Adipocyte (in vitro differentiated cells): ENCODE measurements around the gene CEACAM16.
"Not testable (repeated sequence)": the region's sequence is repeated elsewhere in the genome, so short reads cannot be mapped to it uniquely, and the experiment has no call there.

Experiments
- DNase-seq: peaks from one replicate; pipeline ENCODE4 v3.0.0-alpha.2; 2015; ENCODE audit warnings: low read depth
- H3K27me3 ChIP-seq: replicated peaks from 2 replicates; pipeline ENCODE4 v1.7.0; 2013; ENCODE audit warnings: mild to moderate bottlenecking, low read length, moderate library complexity; ENCODE audit not compliant: control insufficient read depth, insufficient read depth
- H3K36me3 ChIP-seq: 2 replicates; pipeline ENCODE4 v1.7.0; 2013; ENCODE audit warnings: low read length, mild to moderate bottlenecking, moderate library complexity; ENCODE audit not compliant: control insufficient read depth, insufficient read depth, severe bottlenecking
- H3K4me1 ChIP-seq: 2 replicates; pipeline ENCODE4 v1.7.0; 2013; ENCODE audit warnings: mild to moderate bottlenecking, low read length, moderate library complexity; ENCODE audit not compliant: control insufficient read depth, insufficient read depth
- H3K4me3 ChIP-seq: 2 replicates; pipeline ENCODE4 v1.7.0; 2013; ENCODE audit warnings: mild to moderate bottlenecking, low read length, moderate library complexity
- H3K9ac ChIP-seq: 2 replicates; pipeline ENCODE4 v1.7.0; 2013; ENCODE audit warnings: mild to moderate bottlenecking, low read length, moderate library complexity
- H3K9me3 ChIP-seq: 2 replicates; pipeline ENCODE4 v1.7.0; 2013; ENCODE audit warnings: mild to moderate bottlenecking, low read length, moderate library complexity; ENCODE audit not compliant: control insufficient read depth

Gene CEACAM16

DNA sequence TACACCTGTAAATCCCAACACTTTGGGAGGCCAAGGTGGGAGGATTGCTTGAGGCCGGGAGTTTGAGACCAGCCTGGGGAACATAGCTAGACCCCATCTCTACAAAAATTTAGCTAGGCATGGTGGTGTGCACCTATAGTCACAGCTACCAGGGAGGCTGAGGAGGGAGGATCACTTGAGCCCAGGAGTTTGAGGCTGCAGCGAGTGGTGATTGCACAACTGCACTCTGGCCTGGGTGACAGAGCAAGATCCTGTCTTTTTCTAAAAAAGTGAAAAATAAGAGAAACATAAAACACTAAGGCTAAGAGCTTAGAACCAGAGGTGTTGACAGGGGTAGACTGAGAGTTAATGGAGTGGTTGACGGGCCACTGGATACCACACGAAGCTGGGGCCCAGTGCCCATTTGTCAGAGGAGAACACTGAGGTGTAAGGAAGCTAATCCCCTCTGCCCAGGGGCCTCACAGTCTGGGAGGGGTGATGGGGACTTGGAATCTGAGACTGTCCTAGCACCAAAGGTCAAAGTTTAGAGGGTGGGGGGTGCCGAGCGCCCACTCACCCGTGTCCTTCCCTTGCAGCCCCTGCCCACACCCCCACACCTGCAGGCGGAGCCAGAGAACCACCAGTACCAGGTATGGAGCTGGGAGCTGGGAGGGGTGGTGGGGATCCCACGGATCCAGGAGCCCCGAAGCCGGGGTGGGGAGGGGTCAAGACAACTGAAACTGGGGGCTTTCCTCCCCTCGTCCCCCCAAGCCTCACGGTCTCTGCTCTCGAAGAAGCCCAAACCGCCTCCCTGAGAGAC, 16.8 kb upstream of the CEACAM16 start:
- Histone ChIP-seq H3K9ac (no peak overlapping the region), H3K27me3 (no peaks in the 10 kb centered on the region), H3K36me3 (no peaks in the 10 kb centered on the region), H3K9me3 (no peaks in the 10 kb centered on the region), H3K4me1 (peaks cover 8% of the 10 kb centered on the region), H3K4me3 (no peak overlapping the region)
- DNase-seq: no peak

DNA sequence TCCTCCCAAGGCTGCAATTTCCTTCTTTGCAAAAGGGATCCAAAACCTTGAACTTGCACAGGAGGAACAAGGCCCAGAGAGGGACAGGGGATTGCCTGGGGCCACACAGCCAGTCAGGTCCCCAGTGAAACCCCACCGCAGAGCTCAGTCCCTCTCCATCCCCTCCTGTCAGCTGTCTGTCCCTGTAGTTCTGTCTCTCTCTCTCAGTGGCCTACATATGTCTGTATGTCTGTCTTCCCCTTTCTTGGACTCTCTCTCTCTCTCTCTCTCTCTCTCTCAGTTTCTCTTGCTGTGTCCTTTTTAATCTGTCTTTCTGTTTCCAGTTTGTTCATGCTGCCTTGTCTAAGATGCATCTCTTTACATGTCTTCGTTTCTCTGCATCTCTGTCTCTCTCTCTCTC, 16.1 kb upstream of the CEACAM16 start:
- Histone ChIP-seq H3K27me3 (no peaks in the 10 kb centered on the region), H3K9me3 (no peaks in the 10 kb centered on the region), H3K36me3 (no peaks in the 10 kb centered on the region), H3K4me3 (no peak overlapping the region), H3K4me1 (peaks cover 5% of the 10 kb centered on the region), H3K9ac (no peak overlapping the region)
- no peak for DNase-seq

DNA sequence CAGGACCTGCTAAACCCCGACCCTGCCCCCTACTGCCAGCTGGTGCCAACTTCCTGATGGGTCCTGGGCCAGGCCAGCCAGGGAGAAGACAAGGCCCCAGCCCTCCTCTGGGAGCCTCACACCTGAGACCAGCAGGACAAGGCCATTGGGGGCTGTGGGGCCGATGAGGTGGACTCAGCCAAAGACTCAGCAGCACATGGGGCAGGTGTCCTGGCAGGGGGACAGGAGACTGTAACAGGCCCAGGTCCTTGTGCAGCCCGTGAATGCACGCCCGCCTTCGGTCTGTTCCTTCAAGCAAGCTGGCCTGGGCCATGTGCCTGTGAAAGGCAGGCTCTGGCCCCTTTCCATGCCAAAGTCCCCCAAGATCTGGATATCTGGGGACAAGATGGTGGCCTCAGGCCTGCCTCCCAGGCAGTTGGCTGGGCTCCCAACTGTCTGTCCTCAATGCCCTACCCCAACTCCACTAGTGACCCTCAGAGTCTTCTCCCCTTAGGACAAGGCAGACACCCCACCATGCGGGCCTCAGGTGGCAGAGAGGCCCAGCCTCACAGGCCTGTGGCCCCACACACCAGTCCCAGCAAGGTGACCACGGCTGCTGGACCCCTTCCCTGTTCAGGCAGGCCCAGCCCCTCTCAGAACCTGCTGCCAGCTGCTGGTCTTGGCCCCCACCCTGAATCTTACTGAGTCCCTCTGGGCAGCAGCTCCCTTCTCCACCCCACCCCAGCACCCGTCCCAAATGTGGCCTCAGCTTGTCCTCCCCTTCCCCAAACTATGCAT, 15.3 kb upstream of the CEACAM16 start:
- H3K4me1 ChIP-seq: peaks cover 5% of the 10 kb centered on the region
- H3K4me3 ChIP-seq: no peak overlapping the region
- no peaks in the 10 kb centered on the region for H3K36me3 ChIP-seq
- no peak overlapping the region for H3K9ac ChIP-seq
- no peak for DNase-seq
- no peaks in the 10 kb centered on the region for H3K27me3 ChIP-seq
- H3K9me3 ChIP-seq: no peaks in the 10 kb centered on the region

DNA sequence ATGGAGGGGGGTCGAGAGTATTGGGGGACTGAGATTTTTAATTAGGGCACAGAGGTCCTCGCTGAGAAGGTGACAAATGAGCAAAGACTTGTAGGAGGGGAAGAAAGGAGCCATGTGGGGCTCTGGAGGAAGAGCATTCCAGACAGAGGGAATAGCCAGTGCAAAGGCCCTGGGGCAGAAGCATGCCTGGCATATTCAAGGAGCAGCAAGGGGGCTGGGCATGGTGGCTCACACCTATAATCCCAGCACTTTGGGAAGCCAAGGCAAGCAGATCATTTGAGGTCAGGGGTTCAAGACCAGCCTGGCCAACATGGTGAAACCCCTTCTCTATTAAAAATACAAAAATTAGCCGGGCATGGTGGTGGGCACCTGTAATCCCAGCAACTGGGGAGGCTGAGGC, 14.6 kb upstream of the CEACAM16 start:
- H3K9ac ChIP-seq, H3K36me3 ChIP-seq, H3K4me1 ChIP-seq, H3K4me3 ChIP-seq, DNase-seq, H3K27me3 ChIP-seq, H3K9me3 ChIP-seq: not testable (repeated sequence)

DNA sequence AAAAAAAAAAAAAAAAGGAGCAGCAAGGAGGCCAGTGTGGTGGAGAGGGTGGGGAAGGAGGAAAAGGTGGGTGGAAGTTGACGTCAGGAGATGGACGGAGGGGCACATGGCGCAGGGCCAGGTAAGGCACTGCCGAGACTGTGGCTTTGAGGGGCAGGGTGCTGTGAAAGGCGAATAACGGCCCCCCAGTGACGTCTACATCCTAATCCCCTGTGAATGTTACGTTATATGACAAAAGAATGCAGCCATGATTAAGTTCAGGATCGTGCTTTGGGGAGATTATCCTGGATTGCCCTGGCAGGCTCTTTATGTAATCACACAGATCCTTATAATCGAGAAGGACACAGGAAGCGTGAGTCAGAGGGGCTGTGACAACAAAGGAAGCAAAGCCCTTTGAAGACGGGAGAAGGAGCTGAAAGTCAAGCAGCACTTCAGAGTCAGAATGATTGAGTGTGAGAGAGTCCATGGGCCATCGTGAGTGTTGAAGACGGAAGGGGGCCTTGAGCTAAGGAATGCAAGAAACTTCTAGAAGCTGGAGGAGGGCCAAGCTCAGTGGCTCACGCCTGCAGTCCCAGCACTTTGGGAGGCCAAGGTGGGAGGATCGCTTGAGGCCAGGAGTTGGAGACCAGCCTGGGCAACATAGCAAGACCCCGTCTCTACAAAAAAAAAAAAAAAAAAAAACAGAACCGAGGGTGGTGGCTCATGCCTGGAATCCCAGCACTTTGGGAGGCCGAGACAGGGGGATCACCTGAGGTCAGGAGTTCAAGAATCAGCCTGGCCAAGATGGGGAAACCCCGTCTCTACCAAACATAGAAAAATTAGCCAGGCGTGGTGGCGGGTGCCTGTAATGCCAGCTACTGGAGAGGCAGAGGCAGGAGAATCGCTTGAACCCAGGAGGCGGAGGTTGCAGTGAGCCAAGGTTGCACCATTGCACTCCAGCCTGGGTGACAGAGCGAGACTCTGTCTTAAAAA, 13.8 kb upstream of the CEACAM16 start:
- Histone ChIP-seq H3K4me1 (peaks cover 5% of the 10 kb centered on the region), H3K9me3 (no peaks in the 10 kb centered on the region), H3K27me3 (no peaks in the 10 kb centered on the region), H3K36me3 (no peaks in the 10 kb centered on the region), H3K9ac (peak overlapping the region; percentile 29), H3K4me3 (no peak overlapping the region)
- DNase-seq: peak; percentile 92

DNA sequence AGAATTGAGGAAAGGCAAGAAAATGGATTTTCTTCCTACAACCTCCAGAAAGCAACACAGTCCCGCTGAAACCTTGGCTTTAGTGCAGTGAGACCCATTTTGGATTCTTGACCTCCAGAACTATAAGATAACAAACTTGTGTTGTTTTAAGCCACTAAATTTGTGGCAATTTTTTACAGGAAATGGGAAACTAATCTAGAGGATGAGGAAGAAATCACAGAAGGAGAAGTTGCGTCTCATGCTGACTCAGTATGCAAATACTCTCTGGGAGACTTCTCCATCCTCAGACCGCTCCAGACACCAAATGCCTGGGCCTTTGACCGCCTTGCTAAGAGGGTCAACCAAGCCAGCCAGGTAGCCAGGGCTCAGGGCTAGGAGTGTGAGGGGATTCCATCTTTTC, 13.1 kb upstream of the CEACAM16 start:
- H3K36me3 ChIP-seq: no peaks in the 10 kb centered on the region
- H3K9me3 ChIP-seq: no peaks in the 10 kb centered on the region
- H3K4me3 ChIP-seq: no peak overlapping the region
- peak; percentile 39 for DNase-seq
- peaks cover 5% of the 10 kb centered on the region for H3K4me1 ChIP-seq
- no peaks in the 10 kb centered on the region for H3K27me3 ChIP-seq
- H3K9ac ChIP-seq: no peak overlapping the region

DNA sequence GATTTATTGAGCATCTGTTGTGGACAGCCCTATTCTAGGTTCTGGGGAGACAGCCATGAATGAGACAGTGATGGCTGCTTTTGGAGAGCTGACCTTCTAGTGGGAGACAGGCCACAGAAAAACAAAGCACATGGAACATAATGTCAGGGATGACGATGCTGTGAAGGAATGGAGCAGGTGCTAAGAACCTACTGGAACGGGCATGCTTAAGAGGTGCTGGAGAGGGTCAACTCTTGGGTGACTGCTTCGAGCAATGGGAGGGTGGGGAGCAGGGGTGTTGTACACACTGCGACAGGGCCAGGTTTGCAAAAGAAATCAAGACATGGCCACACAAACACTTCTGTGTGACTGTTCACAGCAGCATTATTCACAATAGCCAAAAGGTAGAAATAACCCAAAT, 12.1 kb upstream of the CEACAM16 start:
- no peak overlapping the region for H3K4me3 ChIP-seq
- no peaks in the 10 kb centered on the region for H3K9me3 ChIP-seq
- H3K4me1 ChIP-seq: peaks cover 7% of the 10 kb centered on the region
- no peak overlapping the region for H3K9ac ChIP-seq
- no peaks in the 10 kb centered on the region for H3K27me3 ChIP-seq
- no peak for DNase-seq
- H3K36me3 ChIP-seq: no peaks in the 10 kb centered on the region

DNA sequence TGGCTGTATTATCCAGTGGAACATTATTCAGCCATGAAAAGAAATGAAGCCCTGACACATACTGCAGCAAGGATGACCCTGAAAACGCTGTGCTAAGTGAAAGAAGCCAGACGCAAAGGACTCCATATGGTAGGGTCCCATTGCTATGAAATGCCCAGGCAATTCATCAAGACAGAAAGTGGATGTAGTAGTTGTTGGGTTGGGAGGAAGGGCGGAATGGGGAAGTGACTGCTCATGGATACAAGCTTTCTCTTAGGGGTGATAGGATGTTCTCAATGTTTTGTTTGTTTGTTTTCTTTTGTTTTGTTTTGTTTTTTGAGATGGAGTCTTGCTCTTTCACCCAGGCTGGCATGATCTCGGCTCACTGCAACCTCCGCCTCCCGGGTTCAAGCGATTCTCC, 11.1 kb upstream of the CEACAM16 start:
- Histone ChIP-seq H3K9me3 (no peaks in the 10 kb centered on the region), H3K36me3 (no peaks in the 10 kb centered on the region), H3K4me3 (no peak overlapping the region), H3K9ac (no peak overlapping the region), H3K4me1 (peaks cover 9% of the 10 kb centered on the region), H3K27me3 (no peaks in the 10 kb centered on the region)
- DNase-seq: no peak

DNA sequence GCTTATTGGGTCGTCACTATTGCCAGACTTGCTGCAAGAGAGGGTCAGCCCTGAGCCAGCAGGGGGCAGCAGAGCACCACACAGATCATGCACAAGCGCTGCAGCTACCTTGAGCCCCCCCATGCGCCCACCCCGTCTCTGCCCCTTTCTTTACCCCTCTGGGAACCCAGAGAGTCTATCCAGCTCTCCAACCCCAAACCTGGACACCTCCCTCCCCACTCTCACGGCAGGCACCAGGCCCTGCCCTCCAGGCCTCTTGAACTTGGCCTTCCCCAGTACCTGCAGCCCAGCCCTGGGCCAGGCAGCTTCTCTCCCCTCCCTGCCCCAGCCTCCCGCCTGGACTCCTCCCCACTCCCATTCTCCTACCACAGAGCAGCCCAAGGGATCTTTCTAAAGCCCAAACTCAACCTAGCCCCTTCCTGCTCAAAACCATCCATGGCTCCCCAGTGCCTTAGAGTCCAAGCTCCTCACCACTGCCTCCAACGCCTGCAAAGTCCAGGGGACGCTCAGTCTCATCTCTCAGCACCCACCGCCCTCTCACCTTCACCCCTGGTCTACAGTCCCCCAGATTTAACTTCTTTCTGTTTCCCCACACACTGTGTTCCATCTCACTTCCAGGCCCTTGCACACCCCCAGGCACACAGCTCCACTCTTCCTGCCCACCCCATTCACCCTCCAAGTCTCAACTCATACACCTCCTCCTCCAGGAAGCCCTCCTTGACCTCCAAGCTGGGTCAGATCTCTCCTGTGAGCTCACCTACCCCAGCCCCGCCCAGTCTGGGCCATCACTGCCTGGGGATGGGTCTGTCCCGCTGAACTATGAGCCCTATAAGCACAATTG, 9.4 kb upstream of the CEACAM16 start:
- Histone ChIP-seq H3K4me1 (peaks cover 9% of the 10 kb centered on the region), H3K27me3 (no peaks in the 10 kb centered on the region), H3K36me3 (no peaks in the 10 kb centered on the region), H3K9me3 (no peaks in the 10 kb centered on the region), H3K4me3 (no peak overlapping the region), H3K9ac (no peak overlapping the region)
- peak; percentile 84 for DNase-seq

DNA sequence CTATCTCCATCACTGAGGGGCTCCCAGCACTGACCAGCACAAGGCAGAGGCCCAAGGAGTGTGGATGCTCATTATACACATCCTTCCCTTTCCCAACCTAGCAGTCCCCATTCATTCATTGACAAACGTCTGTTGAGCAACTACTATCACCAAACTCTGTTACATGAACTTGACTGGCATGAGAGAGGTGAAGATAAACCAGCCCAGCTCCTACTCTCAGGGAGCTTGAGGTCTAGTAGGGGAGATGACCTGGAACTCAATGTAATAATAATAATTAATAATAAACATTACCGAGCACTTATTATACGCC, 8.9 kb upstream of the CEACAM16 start:
- H3K4me3 ChIP-seq: no peak overlapping the region
- H3K9me3 ChIP-seq: no peaks in the 10 kb centered on the region
- H3K4me1 ChIP-seq: peaks cover 5% of the 10 kb centered on the region
- DNase-seq: no peak
- H3K9ac ChIP-seq: no peak overlapping the region
- H3K36me3 ChIP-seq: no peaks in the 10 kb centered on the region
- no peaks in the 10 kb centered on the region for H3K27me3 ChIP-seq
